ENCODE measurements around the gene CEP41.

- TF ChIP-seq CTCF (IDR thresholded peaks at IDR 0.05), result no peak
- TF ChIP-seq POLR2A (IDR thresholded peaks at IDR 0.05), result no peak
- peak; percentile 52 to 72 for TF ChIP-seq POLR2AphosphoS5 (IDR thresholded peaks at IDR 0.05; ENCODE audit: insufficient read depth in 1 of 2, low read depth in 1 of 2)
Observed at GRCh38 chr7:130440527-130441365, at the start of gene CEP41.

All from vagina (tissue), 2 donors.